Kidney epithelial cell (primary cell): ENCODE data around the gene PSMF1. TPM values are rescaled to one million over a fixed set of nuclear protein-coding genes. Genes with fewer than 3 reads are reported as not detected.

Experiments
- DNase-seq: peaks from one replicate; pipeline ENCODE4 v3.0.0-alpha.2; 2010; ENCODE audit warnings: low read depth
- H3K27me3 ChIP-seq: 2 replicates; pipeline ENCODE4 v1.6.0; 2011; ENCODE audit warnings: low read length; ENCODE audit not compliant: control insufficient read depth, insufficient read depth
- H3K36me3 ChIP-seq: 2 replicates; pipeline ENCODE4 v1.5.1; 2011; ENCODE audit warnings: low read length; ENCODE audit not compliant: control insufficient read depth, insufficient read depth
- H3K4me3 ChIP-seq: 2 replicates; pipeline ENCODE4 v1.5.1; 2011; ENCODE audit warnings: low read depth, mild to moderate bottlenecking, control low read depth, low read length
- CTCF ChIP-seq: IDR thresholded peaks from 2 replicates; pipeline ENCODE4 v1.5.1; 2011; ENCODE audit warnings: mild to moderate bottlenecking, moderate library complexity, low read length, control low read depth, inconsistent platforms; ENCODE audit not compliant: insufficient read depth, poor library complexity, severe bottlenecking
- total RNA-seq: library from RNA; depleted of rRNA; stranded (reverse); fragments of >200 nt; gene quantifications from 2 replicates; pipeline ENCODE4 v1.2.3, GENCODE V29; 2015

The PSMF1 gene
- total RNA-seq, 1 donor from 2014 or later: 323 TPM

GRCh38 chr20:1203630-1204029 lies 85.2 kb downstream of the PSMF1 start:
- TF ChIP-seq CTCF: no peak
- Histone ChIP-seq H3K4me3 (no peak overlapping the region), H3K36me3 (no peaks in the 10 kb centered on the region), H3K27me3 (peaks cover 12% of the 10 kb centered on the region)
- no peak for DNase-seq

- TF ChIP-seq CTCF: no peak
- no peak overlapping the region for H3K4me3 ChIP-seq
- DNase-seq: no peak
These were observed 85.7 kb downstream of the PSMF1 start for GRCh38 chr20:1204113-1204512.

GRCh38 chr20:1204576-1204975 lies 86.2 kb downstream of the PSMF1 start:
- Histone ChIP-seq H3K36me3 (no peaks in the 10 kb centered on the region), H3K4me3 (no peak overlapping the region), H3K27me3 (peaks cover 20% of the 10 kb centered on the region)
- DNase-seq: no peak
- TF ChIP-seq CTCF: no peak

More at GRCh38 chr20:1204113-1204512, 85.7 kb downstream of the PSMF1 start:
- Histone ChIP-seq H3K36me3 (no peaks in the 10 kb centered on the region), H3K27me3 (peaks cover 16% of the 10 kb centered on the region)

GRCh38 chr20:1205802-1206201 lies 87.4 kb downstream of the PSMF1 start:
- DNase-seq: no peak
- Histone ChIP-seq H3K4me3 (no peak overlapping the region), H3K36me3 (no peaks in the 10 kb centered on the region), H3K27me3 (peaks cover 22% of the 10 kb centered on the region)
- TF ChIP-seq CTCF: no peak

- TF ChIP-seq CTCF: no peak
- Histone ChIP-seq H3K4me3 (no peak overlapping the region), H3K36me3 (no peaks in the 10 kb centered on the region), H3K27me3 (peaks cover 22% of the 10 kb centered on the region)
- no peak for DNase-seq
These were observed 88.2 kb downstream of the PSMF1 start for GRCh38 chr20:1206366-1207148.
